SK-N-SH (cell line): ENCODE results near the gene CPNE7. TPM values are rescaled to one million over a fixed set of nuclear protein-coding genes. Genes with fewer than 3 reads are reported as not detected.

Experiments used
- CTCF ChIA-PET: fragments of 300-600, 350-600 bp; formaldehyde crosslinking; extraction: SDS; loops from one replicate; lab custom pipeline; 2021; lab: Yijun Ruan, JAX
- POLR2A ChIA-PET: fragments of 350-600 bp; sonication (Branson Sonifier 250); formaldehyde crosslinking; extraction: SDS; loops from one replicate; lab custom pipeline; 2020; ENCODE audit warnings: antibody characterized with exemption, inconsistent platforms; lab: Yijun Ruan, JAX
- DNase-seq: peaks from one replicate; pipeline ENCODE4 v3.0.0; 2012
- H2AFZ ChIP-seq: fragments of 200-600 bp; sonication (generic); 2 replicates; pipeline ENCODE4 v1.8.1; 2016; ENCODE audit warnings: antibody characterized with exemption, mild to moderate bottlenecking, low read depth
- H3F3A ChIP-seq: fragments of 200-600 bp; sonication (generic); replicated peaks from 2 replicates; pipeline ENCODE3; 2016; ENCODE audit warnings: antibody characterized with exemption, mild to moderate bottlenecking; ENCODE audit not compliant: insufficient read depth
- H3K27ac ChIP-seq, 2 experiments: fragments of 200-500 bp in 1 of 2; fragments of 200-600 bp in 1 of 2; sonication (Bioruptor generic) in 1 of 2; sonication (generic), shearing (Covaris generic) in 1 of 2; 2 replicates each; pipeline versions ENCODE4 v1.5.1 to v1.6.1; 2014 to 2016; ENCODE audit warnings: low read depth in 2 of 2, inconsistent platforms in 1 of 2, low read length in 1 of 2, mild to moderate bottlenecking in 1 of 2, mixed read lengths in 1 of 2
- H3K27me3 ChIP-seq: fragments of 200-600 bp; sonication (generic), shearing (Covaris generic); 2 replicates; pipeline ENCODE4 v1.6.1; 2016; ENCODE audit warnings: mixed run types; ENCODE audit not compliant: insufficient read depth
- H3K36me3 ChIP-seq, 2 experiments: fragments of 200-500 bp in 1 of 2; fragments of 200-600 bp in 1 of 2; sonication (Bioruptor generic) in 1 of 2; sonication (generic) in 1 of 2; replicated peaks in 1 of 2; 2 replicates each; pipeline versions ENCODE3 to v1.5.1; 2014 to 2016; ENCODE audit warnings: low read length in 1 of 2, mild to moderate bottlenecking in 1 of 2; ENCODE audit not compliant: insufficient read depth in 2 of 2, control insufficient read depth in 1 of 2
- H3K4me1 ChIP-seq, 2 experiments: fragments of 200-500 bp in 1 of 2; fragments of 200-600 bp in 1 of 2; sonication (Bioruptor generic) in 1 of 2; sonication (generic), shearing (Covaris generic) in 1 of 2; 2 replicates each; pipeline versions ENCODE4 v1.5.1 to v1.6.1; 2014 to 2016; ENCODE audit warnings: low read depth in 1 of 2, low read length in 1 of 2, mixed run types in 1 of 2; ENCODE audit not compliant: insufficient read depth in 2 of 2, control insufficient read depth in 1 of 2
- H3K4me2 ChIP-seq: fragments of 200-600 bp; sonication (generic), shearing (Covaris generic); 2 replicates; pipeline ENCODE4 v1.6.1; 2017; ENCODE audit warnings: mixed run types
- H3K4me3 ChIP-seq, 2 experiments: fragments of 200-500 bp in 1 of 2; fragments of 200-600 bp in 1 of 2; sonication (Bioruptor generic) in 1 of 2; sonication (generic), shearing (Covaris generic) in 1 of 2; 2 replicates each; pipeline versions ENCODE4 v1.5.1 to v1.8.1; 2014 to 2016; ENCODE audit warnings: low read depth in 2 of 2, inconsistent platforms in 1 of 2, low read length in 1 of 2, mild to moderate bottlenecking in 1 of 2, mixed read lengths in 1 of 2, moderate library complexity in 1 of 2
- H3K79me2 ChIP-seq: fragments of 200-600 bp; sonication (generic); 2 replicates; pipeline ENCODE4 v1.8.1; 2017; ENCODE audit warnings: mild to moderate bottlenecking; ENCODE audit not compliant: insufficient read depth
- H3K9ac ChIP-seq: fragments of 200-600 bp; sonication (generic); 2 replicates; pipeline ENCODE4 v1.6.1; 2017; ENCODE audit warnings: mixed run types
- H3K9me2 ChIP-seq: fragments of 200-600 bp; sonication (generic); 2 replicates; pipeline ENCODE4 v1.6.1; 2017; ENCODE audit warnings: mixed run types
- H3K9me3 ChIP-seq: fragments of 200-600 bp; sonication (generic); 2 replicates; pipeline ENCODE4 v1.6.1; 2017; ENCODE audit warnings: mixed run types, mild to moderate bottlenecking, moderate library complexity
- H4K20me1 ChIP-seq: fragments of 200-600 bp; sonication (generic); 2 replicates; pipeline ENCODE4 v1.6.1; 2017; ENCODE audit warnings: mild to moderate bottlenecking, mixed run types; ENCODE audit not compliant: insufficient read depth
- CHD2 ChIP-seq: fragments of 150-350 bp; IDR thresholded peaks from 2 replicates; pipeline ENCODE4 v1.6.1; 2018; ENCODE audit warnings: low read length; ENCODE audit not compliant: partially characterized antibody
- ELF1 ChIP-seq: IDR thresholded peaks from 2 replicates; pipeline ENCODE4 v1.4.0; 2012
- FOSL2 ChIP-seq: IDR thresholded peaks from 2 replicates; pipeline ENCODE4 v1.4.0; 2012; ENCODE audit warnings: low read depth, mild to moderate bottlenecking, moderate library complexity, borderline replicate concordance
- FOXM1 ChIP-seq: IDR thresholded peaks from 2 replicates; pipeline ENCODE4 v1.4.0; 2012; ENCODE audit warnings: low read depth, mild to moderate bottlenecking
- JUND ChIP-seq: IDR thresholded peaks from 2 replicates; pipeline ENCODE4 v1.4.0; 2012
- MEF2A ChIP-seq: IDR thresholded peaks from 2 replicates; pipeline ENCODE4 v1.4.0; 2012; ENCODE audit warnings: low read depth, borderline replicate concordance
- NFIC ChIP-seq: IDR thresholded peaks from 2 replicates; pipeline ENCODE4 v1.4.0; 2012; ENCODE audit warnings: borderline replicate concordance
- RXRA ChIP-seq: IDR thresholded peaks from 2 replicates; pipeline ENCODE4 v1.4.0; 2012; ENCODE audit warnings: low read depth, mild to moderate bottlenecking, borderline replicate concordance
- SIN3A ChIP-seq: IDR thresholded peaks from 2 replicates; pipeline ENCODE4 v1.6.1; 2012; ENCODE audit warnings: low read depth, mild to moderate bottlenecking, low read length, moderate library complexity, borderline replicate concordance
- SMC3 ChIP-seq: IDR thresholded peaks from 2 replicates; pipeline ENCODE4 v1.6.1; 2012; ENCODE audit warnings: low read depth, low read length, improper control_type of control experiment
- TAF1 ChIP-seq: IDR thresholded peaks from 2 replicates; pipeline ENCODE4 v1.6.1; 2012; ENCODE audit warnings: low read depth, mild to moderate bottlenecking, low read length, moderate library complexity, borderline replicate concordance
- TEAD4 ChIP-seq: IDR thresholded peaks from 2 replicates; pipeline ENCODE4 v1.4.0; 2012; ENCODE audit warnings: mild to moderate bottlenecking, borderline replicate concordance; ENCODE audit not compliant: insufficient read depth
- YY1 ChIP-seq: IDR thresholded peaks from 2 replicates; pipeline ENCODE4 v1.4.0; 2012; ENCODE audit warnings: low read depth, mild to moderate bottlenecking
- WGBS: methylation state at CpG from one replicate; pipeline ENCODE4 v1.1.6; 2017; ENCODE audit warnings: low lambda C conversion rate; 5-methylcytosine and 5-hydroxymethylcytosine counted together
- polyA plus RNA-seq, 3 experiments: library from polyadenylated mRNA; depleted of rRNA; stranded (reverse); fragments of >200 nt; gene quantifications; 2 replicates each; pipeline ENCODE4 v1.2.3, GENCODE V29; 2012
- TF ChIP-seq, protein P1 (sequence below): IDR thresholded peaks from 2 replicates; pipeline ENCODE4 v1.4.0; 2012; ENCODE audit warnings: low read depth
- TF ChIP-seq, protein P2 (sequence below): fragments of 150-350 bp; IDR thresholded peaks from 2 replicates; pipeline ENCODE4 v1.6.1; 2016; ENCODE audit warnings: mild to moderate bottlenecking, low read depth, low read length
- TF ChIP-seq, protein P3 (sequence below): IDR thresholded peaks from 2 replicates; pipeline ENCODE4; 2012

Gene CPNE7
- polyA plus RNA-seq, 1 of the 3 experiments (the other 2 are of a cell fraction) = 3.9 TPM

DNA sequence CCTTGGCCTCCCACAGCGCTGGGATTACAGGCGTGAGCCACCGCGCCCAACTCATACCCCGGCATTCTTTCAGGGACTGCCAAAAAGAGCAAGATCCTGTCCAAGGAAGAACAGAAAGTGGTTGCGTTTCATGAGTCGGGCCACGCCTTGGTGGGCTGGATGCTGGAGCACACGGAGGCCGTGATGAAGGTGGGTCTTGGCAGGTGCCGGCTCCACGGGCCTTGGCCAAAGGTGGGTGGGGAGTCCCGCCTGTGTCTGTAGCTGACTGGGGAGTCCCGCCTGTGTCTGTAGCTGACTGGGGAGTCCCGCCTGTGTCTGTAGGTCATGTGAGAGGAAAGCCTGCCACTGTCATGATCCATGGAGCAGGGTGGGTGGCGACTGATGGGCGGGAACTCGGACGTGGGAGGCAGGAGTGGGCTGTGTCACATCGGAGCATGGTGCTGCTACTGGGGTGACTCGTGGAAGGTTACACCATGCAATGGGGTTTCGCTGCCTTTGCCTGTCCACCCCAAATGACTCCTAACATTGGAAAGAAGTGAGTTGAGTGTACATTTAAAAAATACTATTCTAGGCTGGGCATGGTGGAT is 25.0 kb upstream of the CPNE7 start:
- DNase-seq = no peak
- H3K27me3 ChIP-seq = no peaks in the 10 kb centered on the region
- H3K36me3 ChIP-seq = peaks cover 32 to 55% of the 10 kb centered on the region in 2 experiments
- H3K9me2 ChIP-seq = no peaks in the 10 kb centered on the region
- 93% methylated on average over 18 of the region's 22 CpGs for WGBS
- TF ChIP-seq YY1 (no peak), TAF1 (no peak), CHD2 (no peak), RXRA (no peak), TEAD4 (no peak), SMC3 (no peak), FOSL2 (no peak), FOXM1 (no peak), MEF2A (no peak)
- TF ChIP-seq, protein P1, sequence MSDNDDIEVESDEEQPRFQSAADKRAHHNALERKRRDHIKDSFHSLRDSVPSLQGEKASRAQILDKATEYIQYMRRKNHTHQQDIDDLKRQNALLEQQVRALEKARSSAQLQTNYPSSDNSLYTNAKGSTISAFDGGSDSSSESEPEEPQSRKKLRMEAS = no peak
- POLR2A ChIA-PET = interaction anchor here (1.2 kb wide), 1 partner anchor 19 kb away, joined by 3 read pairs; no protein-coding TSS in a partner anchor
- no peak overlapping the region for H2AFZ ChIP-seq
- no peak overlapping the region for H3K9ac ChIP-seq
- no peaks in the 10 kb centered on the region for H4K20me1 ChIP-seq
- peaks cover 6% of the 10 kb centered on the region for H3F3A ChIP-seq
- H3K79me2 ChIP-seq = no peaks in the 10 kb centered on the region
- no peak overlapping the region for H3K4me2 ChIP-seq
- no peak overlapping the region for H3K27ac ChIP-seq
- H3K9me3 ChIP-seq = no peaks in the 10 kb centered on the region
- CTCF ChIA-PET = no interaction called here
- H3K4me3 ChIP-seq = no peak overlapping the region
- H3K4me1 ChIP-seq = no peaks in the 10 kb centered on the region

DNA sequence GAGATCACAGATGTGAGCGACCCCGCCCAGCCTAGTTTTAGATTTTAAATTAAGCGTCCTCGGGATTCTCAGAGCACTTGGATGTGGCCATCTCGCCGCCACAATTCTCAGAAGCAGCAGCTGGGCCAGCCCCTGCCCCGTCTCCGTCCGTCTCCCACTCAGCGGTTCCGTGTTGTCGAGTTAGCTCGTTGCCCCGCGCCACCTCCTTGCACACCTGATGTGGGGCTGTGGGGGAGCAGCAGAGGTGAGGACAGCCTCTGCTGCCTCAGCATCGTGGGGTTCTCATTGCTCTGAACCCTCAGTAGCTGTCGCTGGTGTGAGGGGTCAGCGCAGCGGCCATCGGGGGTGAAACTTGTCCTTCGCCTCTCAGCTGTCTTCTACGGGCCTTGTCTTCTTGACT is 23.2 kb upstream of the CPNE7 start:
- no peaks in the 10 kb centered on the region for H3K9me3 ChIP-seq
- 95% methylated on average over 22 of the region's 22 CpGs for WGBS
- H3K79me2 ChIP-seq = no peaks in the 10 kb centered on the region
- no peaks in the 10 kb centered on the region for H4K20me1 ChIP-seq
- peaks cover 30 to 59% of the 10 kb centered on the region in 2 experiments for H3K36me3 ChIP-seq
- peaks cover 19% of the 10 kb centered on the region for H3F3A ChIP-seq
- no peak overlapping the region for H3K9ac ChIP-seq
- no peaks in the 10 kb centered on the region for H3K4me1 ChIP-seq
- H3K27ac ChIP-seq = no peak overlapping the region
- DNase-seq = no peak
- H3K9me2 ChIP-seq = no peaks in the 10 kb centered on the region
- TF ChIP-seq, protein P2, sequence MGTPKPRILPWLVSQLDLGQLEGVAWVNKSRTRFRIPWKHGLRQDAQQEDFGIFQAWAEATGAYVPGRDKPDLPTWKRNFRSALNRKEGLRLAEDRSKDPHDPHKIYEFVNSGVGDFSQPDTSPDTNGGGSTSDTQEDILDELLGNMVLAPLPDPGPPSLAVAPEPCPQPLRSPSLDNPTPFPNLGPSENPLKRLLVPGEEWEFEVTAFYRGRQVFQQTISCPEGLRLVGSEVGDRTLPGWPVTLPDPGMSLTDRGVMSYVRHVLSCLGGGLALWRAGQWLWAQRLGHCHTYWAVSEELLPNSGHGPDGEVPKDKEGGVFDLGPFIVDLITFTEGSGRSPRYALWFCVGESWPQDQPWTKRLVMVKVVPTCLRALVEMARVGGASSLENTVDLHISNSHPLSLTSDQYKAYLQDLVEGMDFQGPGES = no peak
- TF ChIP-seq ELF1 = no peak
- no peak for TF ChIP-seq NFIC
- no peak for TF ChIP-seq JUND
- TF ChIP-seq, protein P3, sequence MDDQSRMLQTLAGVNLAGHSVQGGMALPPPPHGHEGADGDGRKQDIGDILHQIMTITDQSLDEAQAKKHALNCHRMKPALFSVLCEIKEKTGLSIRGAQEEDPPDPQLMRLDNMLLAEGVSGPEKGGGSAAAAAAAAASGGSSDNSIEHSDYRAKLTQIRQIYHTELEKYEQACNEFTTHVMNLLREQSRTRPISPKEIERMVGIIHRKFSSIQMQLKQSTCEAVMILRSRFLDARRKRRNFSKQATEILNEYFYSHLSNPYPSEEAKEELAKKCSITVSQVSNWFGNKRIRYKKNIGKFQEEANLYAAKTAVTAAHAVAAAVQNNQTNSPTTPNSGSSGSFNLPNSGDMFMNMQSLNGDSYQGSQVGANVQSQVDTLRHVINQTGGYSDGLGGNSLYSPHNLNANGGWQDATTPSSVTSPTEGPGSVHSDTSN = no peak
- no peak for TF ChIP-seq SMC3
- TF ChIP-seq TAF1 = no peak
- no peak for TF ChIP-seq SIN3A
- no peaks in the 10 kb centered on the region for H3K27me3 ChIP-seq
- no peak overlapping the region for H2AFZ ChIP-seq
- ChIA-PET POLR2A (no interaction called here), CTCF (interaction anchor here (1.1 to 1.4 kb wide), 3 partner anchors 15 to 219 kb away, joined by 3 to 4 read pairs (median 3); no protein-coding TSS in a partner anchor)
- no peak overlapping the region for H3K4me2 ChIP-seq
- no peak overlapping the region for H3K4me3 ChIP-seq
